GM19397 (cell line): ENCODE data around the gene PPP1R17.

ENCODE experiments used
- ATAC-seq: cut with Tn5 transposase; IDR thresholded peaks from one replicate; pipeline ENCODE4 v1.9.1; 2021; ENCODE audit warnings: mild to moderate bottlenecking, moderate library complexity; ENCODE audit not compliant: unreplicated experiment

Gene PPP1R17

GRCh38 chr7:31687024-31687748 is at the start of gene PPP1R17:
PPP1R17 (plus strand) TSS chr7:31687215; CDS start chr7:31692442, 5,227 bp downstream.
- ATAC-seq = no peak

DNA sequence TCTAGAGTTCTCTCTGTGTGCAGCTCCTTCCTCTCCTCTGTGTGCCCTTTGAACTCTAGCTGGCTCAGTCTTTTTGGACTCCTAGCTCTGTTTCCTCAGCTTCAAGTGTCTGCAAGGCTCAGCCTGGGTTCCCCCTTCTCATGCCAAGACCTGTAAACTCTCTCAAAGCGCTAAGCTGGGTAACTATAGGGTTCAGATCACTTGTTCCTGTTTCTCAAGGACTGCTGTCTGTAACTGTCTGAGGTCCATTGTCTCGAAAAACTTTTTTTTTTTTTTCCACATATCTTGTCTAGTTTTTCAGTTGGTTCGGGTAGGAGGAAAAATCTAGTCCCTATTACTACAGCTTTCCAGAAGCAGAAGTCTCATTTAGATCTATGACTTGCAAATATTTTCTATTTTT is 46.6 kb upstream of the PPP1R17 start:
- ATAC-seq = no peak

DNA sequence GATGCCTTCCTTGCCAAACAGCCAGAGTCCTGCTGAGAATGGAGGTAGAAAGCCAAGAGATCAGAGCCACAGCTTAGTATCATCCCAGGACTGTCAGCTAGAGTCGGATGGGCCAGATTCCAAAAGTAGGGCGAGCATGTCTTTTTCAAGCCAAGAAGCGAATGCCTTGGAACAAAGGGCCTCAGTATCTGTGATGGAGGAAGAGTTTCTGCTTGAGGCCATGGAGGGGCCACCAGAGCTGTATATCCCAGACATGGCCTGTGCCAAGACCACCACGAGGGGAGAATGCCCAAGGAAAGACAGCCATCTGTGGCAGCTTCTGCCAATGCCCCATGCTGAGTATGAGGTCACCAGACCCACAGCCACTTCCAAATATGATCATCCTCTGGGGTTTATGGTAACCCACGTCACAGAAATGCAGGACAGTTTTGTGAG is 44.3 kb upstream of the PPP1R17 start:
- no peak for ATAC-seq

DNA sequence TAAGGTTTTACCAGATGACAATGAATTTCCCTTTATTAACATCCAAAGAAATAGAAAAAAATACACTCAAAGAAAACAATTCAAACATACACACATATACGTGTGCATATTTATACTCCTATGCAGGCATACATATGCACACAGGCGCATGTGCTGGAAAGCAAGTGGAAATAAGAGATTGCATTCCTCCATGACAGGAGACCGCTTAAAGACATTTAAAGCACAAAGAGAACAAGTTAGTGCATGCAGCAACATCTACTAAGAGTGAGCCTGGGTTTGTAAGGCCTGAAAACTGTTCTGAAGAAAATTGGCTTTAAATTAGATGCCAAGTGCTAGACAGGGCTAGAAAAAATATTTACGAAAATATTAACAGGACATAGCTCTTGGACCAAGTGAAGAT is 40.1 kb upstream of the PPP1R17 start:
- no peak for ATAC-seq

DNA sequence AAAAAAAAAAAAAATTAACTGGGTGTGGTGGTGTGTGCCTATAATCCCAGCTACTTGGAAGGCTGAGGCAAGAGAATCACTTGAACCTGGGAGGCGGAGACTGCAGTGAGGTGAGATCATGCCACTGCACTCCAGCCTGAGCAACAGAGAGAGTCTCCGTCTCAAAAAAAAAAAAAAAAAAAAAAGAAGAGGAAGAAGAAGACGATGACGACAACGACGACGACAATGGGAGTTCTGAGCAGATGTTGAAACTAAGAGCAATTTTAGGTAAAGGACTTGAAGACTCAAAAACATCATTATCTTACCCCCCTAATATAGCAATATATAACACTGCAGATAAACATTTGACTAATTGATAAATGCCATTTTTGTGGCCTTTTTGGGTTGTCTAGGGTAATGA is 39.5 kb upstream of the PPP1R17 start:
- ATAC-seq = no peak

DNA sequence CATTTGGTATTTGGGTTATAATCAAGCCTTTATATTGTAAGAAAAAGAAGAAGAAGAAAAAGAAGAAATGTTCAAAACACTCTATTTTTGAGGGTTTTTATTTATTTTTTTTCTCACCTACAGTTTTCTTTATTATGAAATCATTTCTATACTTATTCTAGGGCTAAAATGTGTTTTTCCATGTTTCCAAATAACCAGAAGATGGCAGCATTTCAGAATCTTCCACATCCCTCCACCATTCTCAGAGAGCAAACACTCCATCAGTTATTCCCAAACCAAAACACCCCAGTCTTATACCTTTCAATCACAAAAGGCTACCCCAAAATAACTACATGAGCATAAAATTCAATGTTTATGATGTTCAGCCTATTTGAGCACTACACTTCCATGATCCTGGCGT is 38.7 kb upstream of the PPP1R17 start:
- ATAC-seq = no peak

- ATAC-seq = no peak
These were observed 38.1 kb upstream of the PPP1R17 start for GRCh38 chr7:31648880-31649279.

DNA sequence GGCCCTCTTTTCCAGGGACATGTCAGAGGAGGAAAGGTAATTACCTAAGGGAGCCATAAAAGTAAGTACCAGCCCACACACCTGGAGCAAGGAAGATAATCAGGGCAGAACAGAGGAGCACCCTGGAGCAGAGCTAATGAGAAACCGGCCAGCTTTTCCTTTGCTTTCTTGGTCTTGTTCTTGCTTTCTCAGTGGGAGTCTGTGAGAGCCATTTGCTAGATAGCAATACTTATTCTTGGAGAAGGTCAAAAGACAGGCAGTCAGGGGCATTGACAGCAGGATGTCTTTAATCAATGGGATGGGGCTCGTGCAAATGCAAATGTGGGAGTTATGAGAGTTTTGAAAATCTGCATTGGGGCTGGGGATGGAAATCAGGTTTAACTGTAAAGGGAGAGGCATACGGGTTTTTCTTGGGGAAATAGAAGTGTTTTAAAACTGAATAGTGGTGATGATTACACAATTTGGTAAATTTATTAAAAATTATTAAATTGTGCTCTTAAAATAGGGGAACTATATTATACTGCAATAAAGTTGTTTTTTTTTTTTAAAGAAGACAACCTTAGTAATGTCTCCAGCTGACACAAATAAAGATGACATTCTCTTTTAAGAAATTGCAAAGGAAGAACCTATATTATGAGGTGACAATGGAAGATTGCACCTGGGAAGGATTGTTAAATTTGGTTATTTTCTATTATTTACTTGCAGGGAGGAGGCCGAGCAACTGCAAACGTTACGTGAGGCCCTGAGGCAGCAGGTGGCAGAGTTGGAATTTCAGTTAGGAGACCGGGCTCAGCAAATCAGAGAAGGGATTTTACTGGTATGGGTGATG is 35.6 kb upstream of the PPP1R17 start:
- no peak for ATAC-seq

GRCh38 chr7:31652063-31652326 is 35.0 kb upstream of the PPP1R17 start:
- no peak for ATAC-seq

DNA sequence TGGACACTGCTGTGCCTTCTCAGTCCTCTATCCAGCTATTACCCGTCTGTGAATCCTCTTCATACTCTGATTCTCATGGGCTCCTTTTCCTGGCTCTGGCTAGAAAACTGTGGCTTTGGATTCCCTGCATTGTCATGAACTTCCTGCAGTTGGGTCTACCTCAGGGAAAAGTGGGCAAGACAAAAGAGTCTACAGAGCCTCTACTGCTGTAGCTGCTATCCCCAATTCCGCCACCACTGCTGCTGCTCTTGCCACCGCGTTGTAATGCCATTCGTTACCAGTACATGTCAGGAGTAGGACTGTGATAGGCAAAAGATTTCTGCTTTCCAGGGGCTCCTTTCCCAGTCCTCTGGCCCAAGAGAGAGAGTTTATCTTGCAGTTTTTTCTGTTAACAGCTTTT is 23.9 kb upstream of the PPP1R17 start:
- ATAC-seq = no peak

- no peak for ATAC-seq
These were observed 22.1 kb upstream of the PPP1R17 start for GRCh38 chr7:31664890-31665289.

- no peak for ATAC-seq
These were observed 21.5 kb upstream of the PPP1R17 start for GRCh38 chr7:31665546-31665945.

DNA sequence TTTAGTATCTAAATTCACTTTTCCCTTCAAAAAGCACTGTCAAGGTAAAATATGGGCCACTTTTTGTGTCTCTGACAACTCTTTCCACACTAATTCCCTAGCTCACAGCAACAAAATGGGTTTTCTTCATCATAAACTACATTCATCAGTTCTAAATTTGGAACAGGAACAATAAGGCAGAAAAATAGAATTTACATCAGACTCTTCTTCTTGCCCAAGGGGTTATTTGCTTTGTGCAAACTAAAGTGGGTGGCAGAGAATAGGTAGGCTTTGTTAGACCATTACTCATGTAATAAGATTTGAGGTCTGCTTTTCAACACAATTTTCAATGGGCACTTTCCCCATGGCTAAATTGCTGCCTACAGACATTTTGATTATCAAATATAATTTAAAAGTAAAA is 17.6 kb upstream of the PPP1R17 start:
- no peak for ATAC-seq

DNA sequence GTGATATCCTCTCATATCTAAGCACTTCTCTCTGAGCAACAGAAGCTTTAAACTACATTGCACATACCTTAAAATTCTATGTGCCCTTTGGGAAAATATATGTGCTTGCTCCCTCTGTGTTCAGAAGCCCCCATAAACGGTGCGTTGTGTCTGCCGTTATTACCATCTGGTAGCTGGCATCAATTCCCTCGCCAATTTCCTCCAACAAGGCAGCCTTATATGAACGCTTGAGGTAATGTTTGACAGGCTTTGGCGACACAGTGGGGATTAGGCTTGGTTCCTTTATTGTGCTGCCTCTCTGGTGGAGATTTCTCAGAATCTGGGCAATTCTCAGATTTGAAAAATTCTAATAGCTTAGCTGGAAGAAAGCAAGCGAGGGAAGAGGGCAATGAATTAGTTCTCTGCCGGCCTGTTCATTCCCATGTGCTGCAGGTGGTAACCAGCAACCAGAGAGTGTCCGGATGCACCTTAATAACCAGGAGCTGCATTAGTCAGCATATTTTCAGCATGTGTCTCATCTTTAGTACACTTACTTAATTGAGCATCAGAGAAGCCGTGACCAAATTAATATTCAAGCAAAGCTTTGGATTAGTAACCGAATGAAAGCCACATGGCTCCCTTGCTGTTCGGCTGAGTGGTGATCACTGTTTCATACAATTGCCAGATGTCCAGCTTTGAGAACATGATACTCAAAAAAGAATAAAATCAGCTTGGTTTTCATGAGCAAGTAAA is 7.3 kb upstream of the PPP1R17 start:
- ATAC-seq = no peak

- no peak for ATAC-seq
These were observed 3.4 kb upstream of the PPP1R17 start for GRCh38 chr7:31683445-31684225.

DNA sequence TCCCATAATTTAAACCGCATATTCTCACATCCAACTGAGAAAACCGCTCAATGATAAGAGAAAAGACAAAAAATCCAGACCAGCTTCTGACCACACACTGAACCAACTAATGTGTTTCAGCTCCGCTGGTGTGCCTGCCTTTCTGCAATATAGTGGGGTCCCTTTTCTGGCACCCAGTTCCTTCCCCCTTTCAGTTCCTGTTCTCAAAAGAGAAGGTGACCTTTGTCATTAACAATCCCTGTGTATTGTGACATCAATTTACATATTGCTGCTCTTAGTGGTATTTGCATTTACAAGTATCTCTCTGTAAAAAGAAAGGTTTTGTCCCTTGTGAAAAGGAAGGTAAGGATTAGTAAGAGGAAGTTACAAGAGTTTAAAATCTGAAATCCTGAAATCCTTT is 1.4 kb downstream of the PPP1R17 start:
- peak; percentile 92 for ATAC-seq

- no peak for ATAC-seq
These were observed 2.0 kb downstream of the PPP1R17 start for GRCh38 chr7:31688996-31689395.

- no peak for ATAC-seq
These were observed 3.9 kb downstream of the PPP1R17 start for GRCh38 chr7:31690935-31691334.

- ATAC-seq = no peak
These were observed 5.4 kb downstream of the PPP1R17 start for GRCh38 chr7:31692451-31692850.

DNA sequence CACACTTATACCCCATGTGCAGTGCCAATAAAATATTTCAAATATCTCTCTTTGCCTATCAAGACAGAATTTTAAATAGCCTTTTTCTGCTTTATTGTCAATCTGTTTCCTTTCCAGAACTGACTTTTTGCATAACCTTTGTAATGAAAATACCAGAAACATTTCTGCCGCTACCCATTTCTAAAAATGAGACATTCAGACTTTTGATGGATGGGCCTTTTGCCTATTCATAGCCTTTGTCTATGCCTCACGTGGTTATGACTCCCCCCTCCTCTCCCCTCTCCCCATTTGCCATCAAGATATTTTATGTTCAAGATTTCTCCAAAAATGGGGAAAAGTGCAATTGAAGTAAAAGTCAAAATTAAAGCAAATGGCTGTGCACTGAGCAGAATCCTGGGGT is 5.9 kb downstream of the PPP1R17 start:
- ATAC-seq = no peak
